HCT116 (cell line): ENCODE measurements around the gene CADPS.

ENCODE experiments used
- ATF3 ChIP-seq: IDR thresholded peaks from 2 replicates; pipeline ENCODE4 v1.6.1; 2012
- CEBPB ChIP-seq: IDR thresholded peaks from 2 replicates; pipeline ENCODE4 v1.6.1; 2012; ENCODE audit warnings: low read depth
- CTCF ChIP-seq, 3 experiments: fragments of 200-600 bp in 1 of 3; sonication (generic) in 1 of 3; IDR thresholded peaks in 2 of 3; conservative IDR thresholded peaks in 1 of 3; 2 replicates each; pipeline ENCODE4 v1.5.1; 2012 to 2017; ENCODE audit warnings: low read depth in 2 of 3, low read length in 2 of 3, antibody characterized with exemption in 1 of 3, borderline replicate concordance in 1 of 3, control low read depth in 1 of 3, mild to moderate bottlenecking in 1 of 3, mixed read lengths in 1 of 3, mixed run types in 1 of 3, moderate library complexity in 1 of 3; ENCODE audit not compliant: insufficient read depth in 1 of 3
- EZH2 ChIP-seq: fragments of 200-600 bp; sonication (generic); IDR thresholded peaks from 2 replicates; pipeline ENCODE4 v1.6.1; 2017; ENCODE audit warnings: antibody characterized with exemption, mixed run types
- EZH2phosphoT487 ChIP-seq: fragments of 200-600 bp; IDR thresholded peaks from 2 replicates; pipeline ENCODE4 v1.6.1; 2018; ENCODE audit warnings: antibody characterized with exemption, borderline replicate concordance
- MAX ChIP-seq: IDR thresholded peaks from 2 replicates; pipeline ENCODE4 v1.6.1; 2012
- POLR2A ChIP-seq: IDR thresholded peaks from 2 replicates; pipeline ENCODE4 v1.7.0; 2011; ENCODE audit warnings: borderline replicate concordance; ENCODE audit not compliant: insufficient read depth, insufficient read length; ENCODE audit errors: extremely low read depth
- POLR2AphosphoS5 ChIP-seq: IDR thresholded peaks from 2 replicates; pipeline ENCODE4 v1.6.1; 2011; ENCODE audit warnings: mild to moderate bottlenecking, low read depth, low read length, moderate library complexity
- REST ChIP-seq: IDR thresholded peaks from 2 replicates; pipeline ENCODE4 v1.6.1; 2012; ENCODE audit warnings: low read depth
- SP1 ChIP-seq: IDR thresholded peaks from 2 replicates; pipeline ENCODE4 v1.6.1; 2012; ENCODE audit warnings: low read depth
- YY1 ChIP-seq: IDR thresholded peaks from 2 replicates; pipeline ENCODE4 v1.6.1; 2011; ENCODE audit warnings: low read length, low read depth, moderate library complexity, mild to moderate bottlenecking; ENCODE audit not compliant: insufficient replicate concordance; ENCODE audit errors: extremely low read depth
- ZNF274 ChIP-seq: fragments of 200-500 bp; sonication (Bioruptor generic); IDR thresholded peaks from 2 replicates; pipeline ENCODE4 v1.6.1; 2014; ENCODE audit warnings: mild to moderate bottlenecking, low read depth, low read length, inconsistent platforms

GRCh38 chr3:62710751-62711150, 164.5 kb downstream of the CADPS start:
- no peak for TF ChIP-seq CTCF (IDR thresholded peaks at IDR 0.05 in 2 of 3, conservative IDR thresholded peaks at IDR 0.05 in 1 of 3; ENCODE audit: borderline replicate concordance in 1 of 3, insufficient read depth in 1 of 3, low read depth in 2 of 3, low read length in 2 of 3)
- TF ChIP-seq SP1, result no peak
- TF ChIP-seq CEBPB, result no peak
- TF ChIP-seq MAX, result no peak
- no peak for TF ChIP-seq POLR2A
- TF ChIP-seq REST, result no peak
- no peak for TF ChIP-seq ZNF274
- no peak for TF ChIP-seq POLR2AphosphoS5
- no peak for TF ChIP-seq EZH2phosphoT487
- no peak for TF ChIP-seq EZH2
- no peak for TF ChIP-seq YY1
- TF ChIP-seq ATF3, result no peak
